T-helper 1 cell (primary cell): ENCODE results near the gene CACNG6.

Source experiments
- DNase-seq, 5 donors: peaks; one replicate each; pipeline ENCODE4 v3.0.0-alpha.2; 2012 to 2020

CACNG6 gene

GRCh38 chr19:54047616-54048015 is 56.2 kb downstream of the CACNG6 start:
- no peak for DNase-seq
